GM18868 (cell line): ENCODE measurements around the gene MBD5.
A peak's percentile ranks its signal among the peaks of the same experiment; 100 is the strongest.

Source experiments
- ATAC-seq: cut with Tn5 transposase; IDR thresholded peaks from one replicate; pipeline ENCODE4 v1.9.1; 2021; ENCODE audit warnings: mild to moderate bottlenecking, moderate library complexity; ENCODE audit not compliant: unreplicated experiment

The MBD5 gene

GRCh38 chr2:148022882-148023281 lies 2.0 kb downstream of the MBD5 start:
- no peak for ATAC-seq

GRCh38 chr2:148023861-148024260 lies 3.0 kb downstream of the MBD5 start:
- ATAC-seq: peak; percentile 34

- no peak for ATAC-seq
These were observed 5.7 kb downstream of the MBD5 start for GRCh38 chr2:148026573-148026972.

GRCh38 chr2:148027822-148028221 lies 6.9 kb downstream of the MBD5 start:
- ATAC-seq: no peak

GRCh38 chr2:148028781-148029180 lies 7.9 kb downstream of the MBD5 start:
- no peak for ATAC-seq

GRCh38 chr2:148031152-148031551 lies 10.3 kb downstream of the MBD5 start:
- no peak for ATAC-seq

- ATAC-seq: no peak
These were observed 11.3 kb downstream of the MBD5 start for GRCh38 chr2:148032215-148032614.

GRCh38 chr2:148039783-148040182 lies 18.9 kb downstream of the MBD5 start:
- no peak for ATAC-seq

- peak; percentile 97 for ATAC-seq
These were observed 21.3 kb downstream of the MBD5 start for GRCh38 chr2:148042219-148042618.

GRCh38 chr2:148044322-148044721 lies 23.4 kb downstream of the MBD5 start:
- ATAC-seq: no peak

- ATAC-seq: no peak
These were observed 25.9 kb downstream of the MBD5 start for GRCh38 chr2:148046802-148047201.

GRCh38 chr2:148048475-148049221 lies 27.8 kb downstream of the MBD5 start:
- peak; percentile 71 for ATAC-seq

GRCh38 chr2:148049284-148049683 lies 28.4 kb downstream of the MBD5 start:
- ATAC-seq: peak; percentile 5

- ATAC-seq: no peak
These were observed 31.8 kb downstream of the MBD5 start for GRCh38 chr2:148052687-148053086.

GRCh38 chr2:148058641-148059040 lies 37.8 kb downstream of the MBD5 start:
- no peak for ATAC-seq

GRCh38 chr2:148063633-148064032 lies 42.7 kb downstream of the MBD5 start:
- ATAC-seq: no peak

- no peak for ATAC-seq
These were observed 45.0 kb downstream of the MBD5 start for GRCh38 chr2:148065936-148066335.

GRCh38 chr2:148067801-148068200 lies 46.9 kb downstream of the MBD5 start:
- ATAC-seq: no peak

GRCh38 chr2:148071351-148071750 lies 50.5 kb downstream of the MBD5 start:
- no peak for ATAC-seq

- ATAC-seq: no peak
These were observed 75.1 kb downstream of the MBD5 start for GRCh38 chr2:148096012-148096411.

- no peak for ATAC-seq
These were observed 81.8 kb downstream of the MBD5 start for GRCh38 chr2:148102641-148103040.

GRCh38 chr2:148103946-148104345 lies 83.1 kb downstream of the MBD5 start:
- ATAC-seq: no peak

GRCh38 chr2:148106331-148106730 lies 85.4 kb downstream of the MBD5 start:
- no peak for ATAC-seq
